Measurements from ENCODE around the gene GLRX. TPM values are rescaled to one million over a fixed set of nuclear protein-coding genes. Genes with fewer than 3 reads are reported as not detected.
"Not testable (repeated sequence)": the region's sequence is repeated elsewhere in the genome, so short reads cannot be mapped to it uniquely, and the experiment has no call there.

The GLRX gene
- polyA plus RNA-seq, 4 donors, result 15.2 to 59.4 (median 51.4) TPM

DNA sequence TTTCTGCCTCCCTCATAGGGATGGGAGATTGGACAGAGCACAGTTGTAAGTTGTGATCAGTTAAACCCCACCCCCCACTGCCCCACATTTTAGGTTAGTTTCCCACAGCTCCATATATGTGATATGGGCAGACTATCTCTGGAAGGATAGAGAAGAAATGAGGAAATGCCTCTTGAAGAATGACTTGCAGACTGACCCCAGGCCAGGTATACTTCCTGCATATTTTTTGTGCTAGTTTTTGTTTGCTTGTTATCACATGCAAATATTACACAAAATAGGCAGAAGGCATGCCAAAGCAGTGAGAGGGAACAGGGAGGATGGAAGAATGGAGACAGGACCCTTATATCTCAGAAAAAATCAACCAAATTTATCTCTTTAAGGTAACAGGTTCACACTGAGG is 10.1 kb upstream of the GLRX start:
- DNase-seq (ENCODE audit: low read depth in 4 of 4, low spot score in 3 of 4), result no peak

DNA sequence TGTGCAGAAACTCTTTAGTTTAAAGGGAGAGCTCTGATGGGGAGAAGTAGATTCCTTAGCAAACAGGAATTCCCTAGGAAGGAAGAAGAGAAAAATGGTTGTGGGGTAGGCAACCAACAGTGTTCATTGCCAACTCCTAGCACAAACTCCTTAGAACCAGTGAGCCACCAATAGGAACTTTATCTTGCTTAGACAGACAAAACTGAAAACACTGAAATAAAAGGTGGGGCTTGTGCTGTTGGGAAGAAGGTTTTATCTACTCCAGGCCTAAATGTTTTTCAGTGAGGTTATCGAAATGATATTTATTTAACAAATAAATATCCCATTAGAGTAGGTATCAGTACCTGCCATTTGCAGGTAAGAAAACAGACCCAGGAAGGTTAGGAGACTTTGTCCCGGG is 7.7 kb upstream of the GLRX start:
- no peak for DNase-seq (ENCODE audit: low read depth in 4 of 4, low spot score in 3 of 4)

DNA sequence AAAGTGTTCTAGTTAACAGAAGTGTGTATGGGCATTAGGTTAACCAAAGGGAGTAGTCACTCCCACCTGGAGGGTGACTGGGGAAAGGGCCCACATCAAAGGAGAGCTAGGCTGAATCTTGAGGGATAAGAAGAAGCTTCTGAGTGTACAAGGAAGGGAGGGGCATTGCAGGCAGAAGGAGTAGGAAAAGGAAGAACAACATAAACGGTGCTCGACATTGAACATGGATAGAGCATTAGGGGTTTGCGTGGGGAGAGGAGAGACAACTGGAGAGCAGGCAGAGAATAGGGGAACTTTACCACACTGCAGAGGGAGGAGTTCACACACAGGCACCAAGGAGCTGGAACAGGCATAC is 5.3 kb upstream of the GLRX start:
- DNase-seq (ENCODE audit: low read depth in 4 of 4, low spot score in 3 of 4), result no peak

DNA sequence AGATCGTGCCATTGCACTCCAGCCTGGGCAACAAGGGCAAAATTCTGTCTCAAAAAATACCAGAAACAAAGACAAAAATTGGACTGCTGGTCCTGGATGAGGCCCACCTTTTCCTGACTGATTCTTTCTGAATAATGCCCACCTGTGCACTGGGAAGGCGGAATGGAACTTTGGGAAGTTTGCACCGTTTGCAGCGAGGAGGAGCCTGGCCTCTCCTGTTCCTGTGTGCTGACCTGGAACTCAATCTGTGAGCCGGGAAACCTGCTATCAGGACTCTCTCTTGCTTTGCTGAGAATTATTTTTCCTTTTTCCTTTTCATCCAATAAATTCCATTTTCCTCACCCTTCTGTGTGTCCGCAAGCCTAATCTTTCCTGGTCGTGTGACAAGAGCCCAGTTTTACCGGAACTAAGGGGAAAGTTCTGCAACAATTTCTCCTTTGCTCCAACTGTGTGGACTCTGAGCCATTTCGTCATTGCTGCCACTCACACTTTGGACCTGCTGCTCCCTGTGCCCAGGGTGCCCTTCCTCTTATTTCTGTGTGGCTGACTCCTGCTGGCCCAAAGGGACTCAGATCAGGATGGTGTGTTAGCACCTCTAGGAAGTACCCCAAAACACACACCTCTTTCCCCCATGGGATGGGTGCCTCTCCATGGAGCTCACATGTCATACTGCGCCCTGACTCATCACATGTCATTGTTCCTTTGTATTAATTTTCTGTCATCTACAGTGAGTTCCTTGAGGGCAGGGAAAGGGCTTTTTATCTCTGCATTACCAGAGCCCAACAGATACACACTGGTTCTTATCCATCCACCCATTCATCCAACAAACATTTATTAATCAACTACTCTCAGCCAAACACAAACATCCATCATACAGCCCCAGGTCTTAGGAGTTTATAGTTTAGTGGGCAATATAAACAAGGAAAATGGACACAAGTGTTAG is 4.7 kb upstream of the GLRX start:
- no peak for DNase-seq (ENCODE audit: low read depth in 4 of 4, low spot score in 3 of 4)

DNA sequence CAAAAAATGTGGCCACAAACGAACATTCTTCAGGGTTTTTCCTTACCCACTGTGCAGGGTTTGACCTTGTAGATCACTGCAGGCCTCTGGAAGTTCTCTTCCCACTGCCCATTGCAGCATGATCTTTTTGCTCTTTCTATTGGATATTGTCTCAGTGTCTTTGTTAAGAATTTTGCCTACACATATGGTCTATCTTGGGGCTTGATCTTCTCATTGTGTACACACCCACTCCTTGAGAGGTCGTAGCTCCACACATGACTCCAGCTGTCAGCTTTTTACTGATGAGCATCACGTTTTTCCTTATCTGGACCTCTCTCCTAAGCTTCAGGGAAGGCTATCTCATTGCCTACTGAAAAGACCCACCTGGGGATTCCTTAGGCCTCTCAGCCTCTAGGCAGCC is 3.0 kb upstream of the GLRX start:
- no peak for DNase-seq (ENCODE audit: low read depth in 4 of 4, low spot score in 3 of 4)

DNA sequence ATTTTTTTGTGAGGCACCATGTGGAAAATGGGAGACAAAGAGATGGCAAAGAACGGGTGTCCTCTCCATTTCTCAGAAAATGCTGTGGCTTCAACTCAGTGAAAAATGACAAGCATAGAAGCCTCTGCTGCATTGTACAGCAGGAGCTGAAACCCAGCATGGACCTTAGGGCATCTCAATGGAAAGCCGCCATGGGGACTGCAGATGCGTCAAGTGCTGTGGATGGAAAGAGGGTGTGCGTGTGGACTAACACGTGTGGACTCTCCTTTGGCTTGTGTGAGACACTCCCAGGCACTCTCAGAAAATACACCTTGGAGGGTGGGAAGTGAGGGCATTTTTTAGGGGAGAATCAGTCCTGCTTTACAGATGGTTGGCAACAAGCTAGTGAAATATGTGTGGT is 2.2 kb upstream of the GLRX start:
- DNase-seq (ENCODE audit: low read depth in 4 of 4, low spot score in 3 of 4), result no peak

DNA sequence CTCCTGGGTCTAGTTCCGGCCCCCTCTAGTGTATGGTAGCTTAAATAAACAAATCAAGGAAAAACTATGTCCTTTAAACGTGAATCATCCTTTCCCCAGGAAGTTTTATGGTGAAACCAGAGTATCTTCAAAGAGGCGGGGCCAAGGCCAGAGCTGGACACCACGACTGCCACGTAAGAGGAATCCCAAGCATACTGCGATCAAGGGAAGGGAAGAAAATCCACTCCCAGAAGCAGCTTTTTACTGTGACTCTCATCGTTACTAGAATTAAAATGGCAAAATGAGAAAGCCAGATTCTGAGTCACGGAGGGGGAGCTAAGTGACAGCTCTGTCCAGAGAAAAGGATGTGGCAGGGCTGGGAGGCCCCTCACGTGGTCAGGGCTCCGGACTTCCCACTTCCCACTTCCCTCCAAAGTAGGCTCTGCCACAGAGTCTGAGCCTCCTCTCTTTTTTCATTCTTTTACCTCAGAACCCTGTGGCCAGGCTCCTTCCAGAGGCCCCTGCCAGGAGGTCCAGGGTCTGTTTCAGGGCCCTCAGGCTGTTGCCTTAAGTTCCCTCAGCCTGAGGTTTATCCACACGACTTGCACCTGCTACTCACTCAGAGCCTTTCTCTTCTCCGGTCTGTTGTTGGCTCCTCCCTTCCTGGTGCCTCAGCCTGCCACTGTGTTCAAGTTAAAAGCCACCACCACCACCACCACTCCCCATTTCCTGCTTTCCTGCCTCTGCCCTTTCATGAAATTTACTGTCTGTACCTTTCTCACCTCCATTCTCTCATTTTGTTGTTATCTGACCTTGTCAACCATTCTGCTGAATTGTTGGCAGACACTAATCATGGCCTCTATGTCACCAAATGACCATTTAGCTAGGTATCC is 1.4 kb upstream of the GLRX start:
- no peak for DNase-seq (ENCODE audit: low read depth in 4 of 4, low spot score in 3 of 4)

DNA sequence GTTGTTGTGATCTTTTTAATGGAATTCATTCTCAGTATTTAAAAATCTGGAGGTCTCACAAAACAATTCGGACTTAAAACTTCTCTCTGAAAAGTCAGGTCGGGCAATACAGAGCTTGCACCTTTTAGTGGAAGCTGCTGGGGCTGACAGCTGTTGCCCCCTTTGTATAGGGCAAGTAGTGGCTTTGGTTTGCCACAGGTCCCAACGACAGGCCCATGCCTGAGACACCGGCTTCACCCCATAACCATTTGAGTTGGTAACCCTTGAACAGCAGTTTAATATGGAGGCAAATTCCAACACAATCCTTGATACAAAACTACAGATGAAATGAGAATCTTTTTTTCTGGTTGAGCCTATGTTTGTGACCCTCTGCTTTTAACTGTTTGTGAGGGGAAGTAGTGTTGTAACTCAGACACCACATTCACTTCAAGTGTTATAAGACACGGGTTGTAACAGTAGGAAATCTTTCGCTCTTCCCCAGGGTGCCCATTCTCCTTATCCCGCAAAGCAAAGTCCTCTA is 752 bp upstream of the GLRX start:
- no peak for DNase-seq (ENCODE audit: low read depth in 4 of 4, low spot score in 3 of 4)

DNA sequence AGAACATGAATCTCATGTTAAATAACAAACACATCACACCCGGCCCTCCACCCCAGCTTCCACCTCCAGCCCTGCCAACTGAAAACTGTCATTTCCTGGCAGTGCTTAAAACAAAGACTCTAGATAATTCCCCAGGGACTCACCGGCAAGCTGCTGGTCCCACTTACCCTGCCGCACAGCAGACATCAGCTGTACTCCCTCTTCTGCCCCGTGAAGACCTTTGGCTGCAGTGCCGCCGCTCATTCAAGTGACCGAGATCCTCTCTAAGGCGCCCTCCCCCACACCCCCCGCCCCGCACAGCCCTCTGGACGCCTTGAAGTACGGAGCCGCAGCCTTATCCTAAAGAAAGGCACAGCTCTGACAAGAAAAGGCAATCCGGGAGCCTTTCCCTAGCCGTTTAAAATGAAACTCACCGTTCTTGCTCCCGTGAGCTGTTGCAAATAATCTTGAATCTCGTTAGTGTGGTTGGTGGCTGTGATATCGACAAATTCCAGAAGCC is 434 bp downstream of the GLRX start:
- DNase-seq (ENCODE audit: low read depth in 4 of 4, low spot score in 3 of 4), result no peak

DNA sequence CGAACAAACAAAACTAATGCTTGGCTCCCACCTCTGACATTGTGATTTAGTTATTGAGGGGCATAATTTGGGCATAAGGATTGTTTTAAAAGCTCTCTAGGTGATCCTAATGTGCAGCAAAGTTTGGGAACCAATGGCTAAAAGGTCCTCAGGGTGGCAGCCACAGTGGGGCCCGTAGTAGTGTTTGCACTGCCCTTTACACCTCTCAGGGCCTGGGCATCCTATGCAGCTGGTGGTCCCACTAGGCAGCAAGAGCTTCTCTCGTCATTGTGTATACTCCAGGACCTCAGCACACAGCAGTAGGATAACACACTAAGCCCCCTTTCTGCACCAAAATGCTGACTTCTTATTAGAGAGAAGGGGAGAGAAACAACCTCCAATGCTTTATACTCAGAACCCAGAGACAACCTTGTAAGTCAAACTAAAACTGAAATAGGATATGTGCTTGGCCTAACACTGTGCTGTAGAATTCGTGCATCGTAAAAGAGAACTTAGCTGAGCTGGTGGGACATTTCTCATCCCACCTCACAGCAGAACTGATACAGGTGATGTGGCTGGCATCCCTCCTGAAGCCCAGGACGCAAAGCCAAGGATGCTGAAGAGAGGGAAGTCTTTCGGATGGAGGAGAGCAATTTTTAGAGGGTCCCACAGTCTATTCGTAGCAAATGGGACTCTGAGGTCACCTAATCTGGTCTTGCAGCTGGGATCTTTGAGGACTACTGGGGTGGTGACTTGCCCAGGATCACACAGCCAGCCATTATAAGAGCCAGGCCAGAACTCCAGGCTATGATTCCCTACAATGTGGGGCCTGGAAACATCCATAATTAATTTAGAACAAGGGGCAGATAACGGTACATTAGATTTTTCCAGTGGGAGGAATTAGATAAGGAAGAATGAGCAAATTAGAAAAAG is 1.2 kb downstream of the GLRX start:
- DNase-seq (ENCODE audit: low read depth in 4 of 4, low spot score in 3 of 4), result no peak

DNA sequence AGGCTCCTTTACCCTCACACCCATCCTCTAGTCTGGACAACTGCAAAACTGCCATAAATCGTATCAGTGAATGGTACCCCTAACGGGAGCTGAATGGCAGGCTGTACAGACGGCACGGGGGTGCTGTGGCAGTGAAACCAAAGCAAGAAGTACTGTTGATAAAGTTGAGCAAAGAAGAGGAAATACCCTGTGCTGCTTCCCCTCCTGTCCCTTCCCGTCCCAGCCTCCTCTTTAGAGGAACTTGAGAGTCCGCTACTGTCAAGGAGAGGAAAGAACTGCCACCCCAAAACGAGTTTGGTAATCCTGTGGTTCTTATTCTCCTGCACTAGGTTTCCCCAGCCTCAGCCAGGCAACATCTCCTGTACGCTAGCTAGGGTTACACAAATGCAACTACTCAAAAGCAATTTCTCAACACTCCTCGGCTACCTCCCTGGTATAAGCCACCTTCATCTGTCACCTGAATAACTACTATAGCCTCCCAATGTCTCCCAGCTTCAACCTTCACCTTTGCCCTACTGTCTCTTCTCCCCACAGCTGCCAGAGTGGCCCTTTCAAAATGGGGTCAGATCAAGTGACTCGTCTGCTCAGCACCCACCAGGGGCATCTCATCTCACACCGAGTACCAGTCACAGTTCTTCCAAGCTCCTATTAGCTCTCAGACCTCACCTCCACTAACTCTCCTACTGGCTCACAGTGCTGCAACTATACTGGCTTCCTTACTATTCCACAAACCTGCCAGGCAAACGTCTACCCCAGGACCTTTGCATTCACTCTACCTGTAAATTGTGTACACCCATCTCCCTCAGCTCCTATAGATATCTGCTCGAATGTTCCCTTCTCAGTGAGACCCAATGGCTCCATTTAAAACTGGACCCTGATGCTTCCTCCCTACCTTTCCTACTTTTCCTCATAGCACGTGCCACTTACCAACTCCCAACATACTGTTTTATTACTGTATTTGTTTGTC is 4.1 kb downstream of the GLRX start:
- no peak for DNase-seq (ENCODE audit: low read depth in 4 of 4, low spot score in 3 of 4)

DNA sequence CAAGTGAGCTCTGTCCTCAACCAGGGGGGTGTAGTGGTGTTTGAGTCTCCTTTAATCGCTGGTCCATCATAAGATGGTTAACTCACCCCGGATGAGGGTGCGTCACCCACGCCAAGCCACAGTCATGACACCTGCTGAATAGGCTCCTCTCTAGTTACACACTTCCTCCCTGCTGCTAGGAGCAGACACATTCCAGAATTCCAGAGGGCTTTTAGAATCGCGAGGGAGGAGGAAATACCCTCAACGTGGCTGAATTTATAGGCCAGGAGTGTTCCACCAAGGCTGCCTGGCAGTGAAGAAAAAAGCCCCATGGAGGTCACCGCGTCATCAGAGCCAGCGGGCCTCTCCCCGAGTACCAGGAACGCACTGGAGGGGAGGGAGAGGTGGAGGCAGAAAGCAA is 5.1 kb downstream of the GLRX start:
- no peak for DNase-seq (ENCODE audit: low read depth in 4 of 4, low spot score in 3 of 4)

DNA sequence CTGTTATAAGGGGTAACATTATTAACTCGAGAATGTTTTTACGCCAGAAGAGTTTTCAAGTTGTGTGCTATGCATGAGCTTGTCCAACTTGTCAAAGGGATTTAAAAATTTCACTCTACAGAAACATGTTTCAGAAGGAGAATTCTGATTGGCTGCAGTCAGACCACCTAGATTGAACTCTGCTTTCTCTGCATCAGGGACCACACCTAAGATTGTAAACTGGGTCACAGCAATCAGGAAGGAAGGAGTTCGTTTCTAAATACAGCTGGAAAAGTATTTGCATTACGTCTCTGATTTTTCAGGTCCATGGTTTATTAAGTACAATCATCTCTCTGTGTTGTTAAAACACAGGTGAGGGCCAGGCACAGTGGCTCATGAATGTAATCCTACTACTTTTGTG is 5.8 kb downstream of the GLRX start:
- no peak for DNase-seq (ENCODE audit: low read depth in 4 of 4, low spot score in 3 of 4)

DNA sequence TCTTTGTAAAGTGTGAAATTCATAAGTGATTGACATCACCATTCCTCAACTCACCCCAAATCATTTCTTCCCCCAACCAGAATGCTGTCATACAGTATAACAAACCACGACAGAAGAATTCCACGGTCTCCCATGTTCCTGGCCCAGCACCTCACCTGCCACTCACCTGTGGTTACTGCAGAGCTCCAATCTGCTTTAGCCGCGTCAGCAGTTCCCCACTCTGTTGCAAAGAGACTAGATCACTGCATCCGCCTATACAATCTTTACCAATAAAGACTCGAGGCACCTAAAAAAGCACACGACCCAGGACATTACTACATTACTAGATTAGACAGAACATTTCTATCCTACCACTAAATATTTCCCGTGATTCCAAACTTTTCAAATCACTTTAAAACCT is 6.2 kb downstream of the GLRX start:
- no peak for DNase-seq (ENCODE audit: low read depth in 4 of 4, low spot score in 3 of 4)

DNA sequence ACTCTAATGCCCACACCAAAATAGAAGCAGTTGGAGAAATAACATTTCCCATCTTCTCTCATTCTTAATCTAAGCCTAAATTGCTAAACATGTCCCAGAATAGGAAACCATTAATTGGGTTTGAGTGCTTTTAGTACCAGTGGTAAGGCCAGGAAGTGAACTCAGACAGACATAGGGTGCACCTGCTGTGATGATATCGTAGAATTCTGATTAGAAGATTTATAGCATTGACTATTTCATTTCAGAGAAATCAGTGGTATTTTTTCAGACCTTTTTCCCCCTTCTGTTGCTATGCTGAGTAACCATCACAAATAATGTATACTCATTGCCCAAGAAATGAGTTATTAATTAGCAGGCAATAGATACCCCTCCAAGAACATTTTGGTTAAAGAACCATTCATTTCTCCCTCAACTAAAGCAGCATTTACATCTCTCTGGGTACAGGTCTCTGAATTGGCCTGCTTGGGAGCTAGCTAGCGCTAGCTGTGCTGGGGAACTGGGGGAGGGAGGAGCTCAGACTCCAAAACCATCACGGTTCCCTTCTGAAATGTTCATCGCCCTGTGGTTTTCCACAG is 7.3 kb downstream of the GLRX start:
- no peak for DNase-seq (ENCODE audit: low read depth in 4 of 4, low spot score in 3 of 4)

DNA sequence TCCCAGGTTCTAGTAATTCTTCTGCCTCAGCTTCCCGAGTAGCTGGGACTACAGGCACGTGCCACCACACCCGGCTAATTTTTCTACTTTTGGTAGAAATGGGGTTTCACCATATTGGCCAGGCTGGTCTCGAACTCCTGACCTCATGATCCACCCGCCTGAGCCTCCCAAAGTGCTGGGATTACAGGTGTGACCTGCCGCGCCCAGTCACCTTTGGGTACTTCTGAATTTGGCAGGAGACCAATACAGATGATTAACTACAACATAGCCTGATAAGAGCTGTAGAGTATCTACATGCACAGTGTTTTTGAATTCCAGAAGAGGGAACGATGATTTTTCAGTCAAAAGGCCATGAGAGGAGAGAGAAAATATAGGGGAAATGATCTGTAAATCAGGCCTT is 9.5 kb downstream of the GLRX start:
- DNase-seq (ENCODE audit: low read depth in 4 of 4, low spot score in 3 of 4), result not testable (repeated sequence)

DNA sequence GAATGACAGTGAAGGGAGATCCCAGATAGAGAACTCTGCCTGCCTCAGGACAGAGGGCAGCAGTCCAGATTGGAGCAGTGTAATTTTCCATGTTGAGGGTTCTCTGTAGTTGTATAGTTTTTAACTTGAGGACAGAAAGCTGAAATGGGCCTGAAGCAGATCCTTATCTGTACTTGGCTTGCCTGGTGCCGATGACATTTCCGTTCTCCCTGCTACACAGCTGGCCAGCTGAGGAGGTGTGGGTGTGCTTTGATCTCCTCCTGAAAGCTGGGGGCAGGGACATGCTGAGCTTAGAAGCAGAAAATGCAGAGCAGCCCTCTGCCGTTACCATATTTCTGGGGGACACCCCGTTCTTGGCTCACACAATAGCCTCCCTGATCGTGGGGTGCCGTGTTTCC is 10.5 kb downstream of the GLRX start:
- DNase-seq (ENCODE audit: low read depth in 4 of 4, low spot score in 3 of 4), result no peak

DNA sequence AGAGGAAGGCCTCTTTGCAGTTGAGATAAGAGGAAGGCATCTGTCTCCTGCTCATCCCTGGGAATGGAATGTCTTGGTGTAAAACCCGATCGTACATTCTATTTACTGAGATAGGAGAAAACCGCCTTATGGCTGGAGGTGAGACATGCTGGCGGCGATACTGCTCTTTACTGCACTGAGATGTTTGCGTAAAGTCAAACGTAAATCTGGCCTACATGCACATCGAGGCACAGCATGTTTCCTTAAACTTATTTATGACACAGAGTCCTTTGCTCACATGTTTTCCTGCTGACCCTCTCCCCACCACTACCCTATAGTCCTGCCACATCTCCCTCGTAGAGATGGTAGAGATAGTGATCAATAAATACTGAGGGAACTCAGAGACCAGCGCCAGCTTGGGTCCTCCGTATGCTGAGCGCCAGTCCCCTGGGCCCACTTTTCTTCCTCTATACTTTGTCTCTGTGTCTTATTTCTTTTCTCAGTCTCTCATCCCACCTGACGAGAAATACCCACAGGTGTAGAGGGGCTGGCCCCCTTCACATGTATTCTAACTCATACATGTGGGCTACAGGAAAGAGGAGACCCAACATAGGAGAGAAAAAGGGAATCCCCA is 11.0 kb downstream of the GLRX start:
- DNase-seq (ENCODE audit: low read depth in 4 of 4, low spot score in 3 of 4), result not testable (repeated sequence)

DNA sequence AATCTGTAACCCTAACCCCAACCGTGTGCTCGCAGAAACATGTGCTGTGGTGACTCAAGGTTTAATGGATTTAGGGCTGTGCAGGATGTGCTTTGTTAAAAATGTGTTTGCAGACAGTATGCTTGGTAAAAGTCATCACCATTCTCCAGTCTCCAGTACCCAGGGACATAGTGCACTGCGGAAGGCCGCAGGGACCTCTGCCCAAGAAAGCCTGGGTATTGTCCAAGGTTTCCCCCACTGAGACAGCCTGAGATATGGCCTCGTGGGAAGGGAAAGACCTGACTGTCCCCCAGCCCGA is 11.5 kb downstream of the GLRX start:
- DNase-seq (ENCODE audit: low read depth in 4 of 4, low spot score in 3 of 4), result not testable (repeated sequence)

Measured in left renal pelvis (tissue), 4 donors.